Ovary (tissue), 9 donors: ENCODE data around the gene SPAG9. TPM values are rescaled to one million over a fixed set of nuclear protein-coding genes. Genes with fewer than 3 reads are reported as not detected.

ENCODE experiments used
- DNase-seq, 5 donors: peaks; one replicate each; pipeline ENCODE4 v3.0.0-alpha.2; 2019 to 2020
- H3K27ac ChIP-seq, 2 donors: fragments of 200-600 bp; one replicate each; pipeline versions ENCODE4 v1.5.1 to v1.8.0; 2019 to 2022
- H3K27me3 ChIP-seq: fragments of 200-600 bp; one replicate; pipeline ENCODE4 v1.8.0; 2022
- H3K36me3 ChIP-seq: fragments of 200-600 bp; sonication (generic); one replicate; pipeline ENCODE4 v1.5.1; 2019
- H3K4me1 ChIP-seq: one replicate; pipeline ENCODE4 v1.8.1; 2013; ENCODE audit warnings: mild to moderate bottlenecking, moderate library complexity; ENCODE audit not compliant: insufficient read depth
- H3K4me3 ChIP-seq: fragments of 200-600 bp; sonication (generic); one replicate; pipeline ENCODE4 v1.5.1; 2017
- H3K9me3 ChIP-seq, 2 donors: fragments of 200-600 bp in 1 of 2; sonication (generic) in 1 of 2; one replicate each; pipeline versions ENCODE4 v1.5.1 to v1.8.1; 2013 to 2019; ENCODE audit warnings: mild to moderate bottlenecking in 1 of 2, moderate library complexity in 1 of 2
- CTCF ChIP-seq, 3 donors: fragments of 450-650 bp in 2 of 3; fragments of 200-600 bp in 1 of 3; IDR thresholded peaks; one replicate each; pipeline versions ENCODE4 v1.5.1 to v1.8.0; 2016 to 2022; ENCODE audit warnings: antibody characterized with exemption in 3 of 3, mild to moderate bottlenecking in 1 of 3
- EP300 ChIP-seq: sonication (generic); formaldehyde crosslinking; IDR thresholded peaks from one replicate; pipeline ENCODE4 v1.6.1; 2017; ENCODE audit warnings: antibody characterized with exemption
- POLR2A ChIP-seq: fragments of 450-650 bp; IDR thresholded peaks from one replicate; pipeline ENCODE4 v1.6.1; 2017; ENCODE audit warnings: antibody characterized with exemption, mild to moderate bottlenecking, moderate library complexity
- WGBS, 3 donors: extraction: QIAGEN DNeasy Blood & Tissue Kit in 1 of 3; methylation state at CpG; one replicate each; pipeline versions ENCODE4 v1.1.5 to v1.1.7; 2013 to 2017; 5-methylcytosine and 5-hydroxymethylcytosine counted together
- intact Hi-C, 4 donors: fragments of 100-400 bp; cut with DNase I; formaldehyde crosslinking; loops; one replicate each; pipeline versions ENCODE4 v1.11.0 to v1.15.1; 2022 to 2023
- polyA plus RNA-seq, 2 donors: library from polyadenylated mRNA; stranded (reverse); fragments of 200-250 nt in 1 of 2; fragments of 350-450 nt in 1 of 2; fragmentation: Illumina TruSeq in 1 of 2; extraction: RNeasy Lipid Tissue Mini Kit (QIAGEN cat#74804) in 1 of 2; gene quantifications; one replicate each; pipeline ENCODE4 v1.2.3, GENCODE V29; 2013 to 2014
- total RNA-seq, 7 donors: library from RNA; depleted of rRNA in 2 of 7; stranded (reverse); fragments of >200 nt in 2 of 7; fragmentation: NEBNext Ultra II Directional in 3 of 7; extraction: Animal tissue kit (Norgen Biotek cat#: 25700) in 3 of 7; gene quantifications; one replicate each; pipeline versions ENCODE4 v1.1.0 to v1.2.4, GENCODE V29; 2016 to 2023
- donor health status: DM: no; HTN: no; CAD: no; lungs with moderate emphysema.
- donor health status: DM: no; HTN: no; CAD: no.
- donor health status: Bipolar disorder and iron deficiency.
- donor health status: DM: yes; HTN: yes; CAD: no.
- donor health status: DM: no; HTN: no; CAD: no.
- donor health status: DM: yes; HTN: yes; CAD: no.

SPAG9 gene
- total and polyA plus RNA-seq, 9 donors = 28.8 to 103 (median 79.4) TPM

GRCh38 chr17:51152766-51153209 lies 32.1 kb upstream of the SPAG9 start:
- 11 to 16% (median 11%) methylated on average over 8 of the region's 8 CpGs for WGBS, 3 donors
- peak overlapping the region; percentile 58 to 70 for H3K27ac ChIP-seq
- peaks cover 5% of the 10 kb centered on the region for H3K4me1 ChIP-seq
- H3K36me3 ChIP-seq = no peaks in the 10 kb centered on the region
- peak overlapping the region; percentile 34 for H3K4me3 ChIP-seq
- intact Hi-C loops = loop anchor here in 2 of 4 donors (5.0 to 10.0 kb wide), 3 partner anchors 35 to 155 kb away; no protein-coding TSS in a partner anchor
- H3K27me3 ChIP-seq = no peaks in the 10 kb centered on the region
- TF ChIP-seq CTCF (IDR thresholded peaks at IDR 0.05) = no peak
- TF ChIP-seq EP300 = no peak
- no peak for TF ChIP-seq POLR2A
- no peaks in the 10 kb centered on the region for H3K9me3 ChIP-seq
- peak in 1 of 5 donors; percentile 14 for DNase-seq

GRCh38 chr17:51150932-51151331 lies 30.3 kb upstream of the SPAG9 start:
- Histone ChIP-seq H3K4me3 (no peak overlapping the region), H3K9me3 (no peaks in the 10 kb centered on the region), H3K27ac (no peak overlapping the region), H3K27me3 (no peaks in the 10 kb centered on the region), H3K36me3 (no peaks in the 10 kb centered on the region), H3K4me1 (peaks cover 5% of the 10 kb centered on the region)
- 85 to 88% (median 87%) methylated on average over 5 of the region's 5 CpGs for WGBS, 3 donors
- DNase-seq = no peak
- intact Hi-C loops = loop anchor here in 2 of 4 donors (5.0 to 10.0 kb wide), 3 partner anchors 34 to 154 kb away; no protein-coding TSS in a partner anchor
- TF ChIP-seq CTCF (IDR thresholded peaks at IDR 0.05) = no peak
- TF ChIP-seq POLR2A = no peak
- TF ChIP-seq EP300 = no peak

- intact Hi-C loops = loop anchor here in 2 of 4 donors (5.0 to 10.0 kb wide), 2 partner anchors 142 to 144 kb away; no protein-coding TSS in a partner anchor
- Histone ChIP-seq H3K36me3 (no peaks in the 10 kb centered on the region), H3K9me3 (no peaks in the 10 kb centered on the region), H3K4me3 (no peak overlapping the region), H3K4me1 (no peaks in the 10 kb centered on the region), H3K27ac (no peak overlapping the region), H3K27me3 (no peaks in the 10 kb centered on the region)
- 78 to 84% (median 82%) methylated on average over 2 of the region's 2 CpGs for WGBS, 3 donors
- TF ChIP-seq EP300 (no peak), CTCF (IDR thresholded peaks at IDR 0.05) (no peak), POLR2A (no peak)
- DNase-seq = no peak
Measured at GRCh38 chr17:51149163-51149562, 28.5 kb upstream of the SPAG9 start.

DNA sequence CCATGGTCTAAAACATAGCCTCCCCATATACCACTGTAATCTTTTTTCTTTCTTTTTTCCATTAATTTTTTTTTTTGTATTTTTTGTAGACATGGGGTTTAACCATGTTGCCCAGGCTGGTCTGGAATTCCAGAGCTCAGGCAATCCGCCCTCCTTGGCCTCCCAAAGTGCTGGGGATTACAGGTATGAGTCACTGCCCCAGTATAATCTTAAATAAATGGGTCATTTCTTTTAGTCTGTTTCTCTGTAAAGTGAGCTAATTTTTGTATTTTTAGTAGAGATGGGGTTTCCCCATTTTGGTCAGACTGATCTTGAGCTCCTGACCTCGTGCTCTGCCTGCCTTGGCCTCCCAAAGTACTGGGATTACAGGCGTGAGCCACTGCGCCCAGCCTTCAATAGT lies 27.0 kb upstream of the SPAG9 start:
- Histone ChIP-seq H3K9me3 (no peaks in the 10 kb centered on the region), H3K4me1 (no peaks in the 10 kb centered on the region), H3K36me3 (no peaks in the 10 kb centered on the region), H3K27me3 (no peaks in the 10 kb centered on the region), H3K27ac (no peak overlapping the region), H3K4me3 (no peak overlapping the region)
- 75 to 82% (median 79%) methylated on average over 4 of the region's 4 CpGs for WGBS, 3 donors
- intact Hi-C loops = loop anchor here in 2 of 4 donors (5.0 to 10.0 kb wide), 2 partner anchors 140 to 143 kb away; no protein-coding TSS in a partner anchor
- TF ChIP-seq CTCF (IDR thresholded peaks at IDR 0.05) = no peak
- no peak for TF ChIP-seq EP300
- no peak for TF ChIP-seq POLR2A
- no peak for DNase-seq
